Activated CD4-positive, alpha-beta T cell treated with anti-CD3 and anti-CD28 coated beads, Interleukin-2, amount 50 U/mL, for 48 hours (primary cell): Measurements from ENCODE around the gene HOXB6.

Experiments
- DNase-seq, 2 experiments: peaks; one replicate each; pipeline ENCODE4 v3.0.0-alpha.2; 2020

Gene HOXB6

GRCh38 chr17:48634493-48635208 lies 29.9 kb upstream of the HOXB6 start:
- no peak for DNase-seq

GRCh38 chr17:48633266-48633677 lies 28.5 kb upstream of the HOXB6 start:
- no peak for DNase-seq

GRCh38 chr17:48632579-48633265 lies 27.9 kb upstream of the HOXB6 start:
- no peak for DNase-seq

- no peak for DNase-seq
Observed at GRCh38 chr17:48631693-48632578, 27.1 kb upstream of the HOXB6 start.

- DNase-seq = no peak
Observed at GRCh38 chr17:48630925-48631692, 26.3 kb upstream of the HOXB6 start.

GRCh38 chr17:48630009-48630924 lies 25.5 kb upstream of the HOXB6 start:
- DNase-seq = no peak

GRCh38 chr17:48629411-48629759 lies 24.6 kb upstream of the HOXB6 start:
- DNase-seq = no peak

GRCh38 chr17:48628649-48629410 lies 24.0 kb upstream of the HOXB6 start:
- no peak for DNase-seq

GRCh38 chr17:48627623-48628521 lies 23.1 kb upstream of the HOXB6 start:
- no peak for DNase-seq

- DNase-seq = no peak
Observed at GRCh38 chr17:48627118-48627597, 22.4 kb upstream of the HOXB6 start.

- peak; percentile 49 to 52 for DNase-seq
Observed at GRCh38 chr17:48626245-48627117, 21.7 kb upstream of the HOXB6 start, which contains the start of gene HOXB9. TSS of gene HOXB9 (minus strand) at chr17:48626358. CDS start at chr17:48626269, 89 bp downstream.

GRCh38 chr17:48625495-48626244 lies 20.9 kb upstream of the HOXB6 start:
- DNase-seq = peak; percentile 45 to 54

- no peak for DNase-seq
Observed at GRCh38 chr17:48624544-48625494, 20.0 kb upstream of the HOXB6 start.

- no peak for DNase-seq
Observed at GRCh38 chr17:48624118-48624517, 19.3 kb upstream of the HOXB6 start.

GRCh38 chr17:48623583-48623982 lies 18.8 kb upstream of the HOXB6 start:
- DNase-seq = no peak

GRCh38 chr17:48622857-48623256 lies 18.1 kb upstream of the HOXB6 start:
- no peak for DNase-seq
